Measurements from ENCODE around the gene HMGN1.

The HMGN1 gene

GRCh38 chr21:39327727-39328126 is 21.2 kb downstream of the HMGN1 start:
- no peak for DNase-seq

- no peak for DNase-seq
These were observed 22.1 kb downstream of the HMGN1 start for GRCh38 chr21:39326607-39327307.

GRCh38 chr21:39325458-39325857 is 23.4 kb downstream of the HMGN1 start:
- DNase-seq = no peak

- no peak for DNase-seq
These were observed 27.5 kb downstream of the HMGN1 start for GRCh38 chr21:39321424-39321823.

- DNase-seq = no peak
These were observed 29.0 kb downstream of the HMGN1 start for GRCh38 chr21:39319814-39320332.

- no peak for DNase-seq
These were observed 29.6 kb downstream of the HMGN1 start for GRCh38 chr21:39319251-39319756.

GRCh38 chr21:39318091-39318959 is 30.6 kb downstream of the HMGN1 start:
- DNase-seq = no peak

- peak; percentile 33 for DNase-seq
These were observed 31.5 kb downstream of the HMGN1 start for GRCh38 chr21:39317134-39318090.

- no peak for DNase-seq
These were observed 32.2 kb downstream of the HMGN1 start for GRCh38 chr21:39316729-39317128.

- DNase-seq = peak; percentile 17
These were observed 33.1 kb downstream of the HMGN1 start for GRCh38 chr21:39315603-39316445.

GRCh38 chr21:39314143-39315027 is 34.5 kb downstream of the HMGN1 start:
- DNase-seq = peak; percentile 64

- peak; percentile 90 for DNase-seq
These were observed 35.2 kb downstream of the HMGN1 start, which contains the start of gene BRWD1 for GRCh38 chr21:39313571-39314142. Gene BRWD1 (minus strand): TSS chr21:39313632. CDS start chr21:39313491, 141 bp downstream.

GRCh38 chr21:39313042-39313570 is 35.8 kb downstream of the HMGN1 start:
- DNase-seq = peak; percentile 21

- DNase-seq = peak; percentile 94
These were observed 36.5 kb downstream of the HMGN1 start for GRCh38 chr21:39312112-39313041.

- DNase-seq = no peak
These were observed 37.7 kb downstream of the HMGN1 start for GRCh38 chr21:39311164-39311563.

GRCh38 chr21:39307466-39307865 is 41.4 kb downstream of the HMGN1 start:
- no peak for DNase-seq

- DNase-seq = no peak
These were observed 48.3 kb downstream of the HMGN1 start for GRCh38 chr21:39300587-39300986.

GRCh38 chr21:39296891-39297290 is 52.0 kb downstream of the HMGN1 start:
- no peak for DNase-seq
